Natural killer cell (primary cell): ENCODE measurements around the gene IRAK4. TPM values are rescaled to one million over a fixed set of nuclear protein-coding genes. Genes with fewer than 3 reads are reported as not detected.
A peak's percentile ranks its signal among the peaks of the same experiment; 100 is the strongest.

Experiments used
- ATAC-seq, 3 donors: fragments of 150-1000 bp in 2 of 3; fragments of 200-7000 bp in 1 of 3; cut with Tn5 transposase; 1 replicate in 1 of 3; 2 replicates in 2 of 3; pipeline ENCODE4 v1.10.0; 2021; ENCODE audit warnings: mild to moderate bottlenecking in 2 of 3, moderate library complexity in 2 of 3
- DNase-seq, 2 donors: peaks; one replicate each; pipeline versions ENCODE4 v3.0.0 to v3.0.0-alpha.2; 2013 to 2021; ENCODE audit warnings: mixed read lengths in 1 of 2
- H3K27ac ChIP-seq: one replicate; pipeline ENCODE4 v1.5.1; 2013; ENCODE audit warnings: mild to moderate bottlenecking, low read length
- H3K27me3 ChIP-seq: one replicate; pipeline ENCODE4 v1.6.1; 2013; ENCODE audit warnings: low read length; ENCODE audit not compliant: control insufficient read depth, insufficient read depth
- H3K36me3 ChIP-seq: one replicate; pipeline ENCODE4 v1.6.1; 2013; ENCODE audit warnings: low read length; ENCODE audit not compliant: control insufficient read depth, insufficient read depth
- H3K4me1 ChIP-seq: one replicate; pipeline ENCODE4 v1.6.1; 2013; ENCODE audit warnings: low read length; ENCODE audit not compliant: control insufficient read depth, insufficient read depth
- H3K4me3 ChIP-seq: one replicate; pipeline ENCODE4 v1.5.1; 2013; ENCODE audit warnings: low read length
- H3K9me3 ChIP-seq: one replicate; pipeline ENCODE4 v1.6.1; 2013; ENCODE audit warnings: low read length; ENCODE audit not compliant: control insufficient read depth, insufficient read depth
- H3K27ac Mint-ChIP-seq, 2 donors: one replicate each; pipeline ENCODE4 v1.8.0; 2022; ENCODE audit warnings: mild to moderate bottlenecking in 2 of 2, mixed read lengths in 2 of 2, moderate library complexity in 1 of 2
- H3K27me3 Mint-ChIP-seq, 2 donors: one replicate each; pipeline ENCODE4 v1.8.0; 2022; ENCODE audit warnings: low read depth in 2 of 2, mixed read lengths in 2 of 2
- H3K36me3 Mint-ChIP-seq: one replicate; pipeline ENCODE4 v1.8.0; 2022; ENCODE audit warnings: mixed read lengths
- H3K4me1 Mint-ChIP-seq, 2 donors: one replicate each; pipeline ENCODE4 v1.8.0; 2022; ENCODE audit warnings: mixed read lengths in 2 of 2
- H3K4me3 Mint-ChIP-seq: one replicate; pipeline ENCODE4 v1.8.0; 2022; ENCODE audit warnings: mild to moderate bottlenecking, moderate library complexity, mixed read lengths
- H3K9me3 Mint-ChIP-seq, 2 donors: one replicate each; pipeline ENCODE4 v1.8.0; 2022; ENCODE audit warnings: mixed read lengths in 2 of 2
- CTCF ChIP-seq: fragments of 200-600 bp; IDR thresholded peaks from one replicate; pipeline ENCODE4 v1.8.0; 2022; ENCODE audit warnings: antibody characterized with exemption
- WGBS: methylation state at CpG from one replicate; pipeline ENCODE4 v1.1.7; 2013; ENCODE audit warnings: missing lambda C conversion rate; ENCODE audit not compliant: insufficient coverage; 5-methylcytosine and 5-hydroxymethylcytosine counted together
- intact Hi-C: fragments of 100-400 bp; cut with micrococcal nuclease; formaldehyde crosslinking; loops from one replicate; pipeline ENCODE4 v1.14.2; 2022
- total RNA-seq, 4 donors: library from RNA; stranded (reverse); fragments of 120-200 nt in 1 of 4; gene quantifications; one replicate each; pipeline versions ENCODE4 v1.2.3 to v1.2.4, GENCODE V29; 2013 to 2022

The IRAK4 gene
- total RNA-seq, 3 donors from 2014 or later (not counting 1 experiment from before 2014, with no cell fraction given), result 60.6 to 70.4 (median 70.3) TPM

- H3K27me3 Mint-ChIP-seq, result no peaks in the 10 kb centered on the region
- H3K4me1 ChIP-seq, result no peaks in the 10 kb centered on the region
- no peak overlapping the region for H3K27ac ChIP-seq
- DNase-seq, result no peak
- no peaks in the 10 kb centered on the region for H3K27me3 ChIP-seq
- no peaks in the 10 kb centered on the region for H3K4me1 Mint-ChIP-seq
- H3K9me3 ChIP-seq, result no peaks in the 10 kb centered on the region
- ATAC-seq, result no peak
- no peak overlapping the region for H3K4me3 Mint-ChIP-seq
- H3K36me3 ChIP-seq, result no peaks in the 10 kb centered on the region
- H3K27ac Mint-ChIP-seq, result no peak overlapping the region
- H3K9me3 Mint-ChIP-seq, result no peaks in the 10 kb centered on the region
- intact Hi-C loops, result no loop called here
- TF ChIP-seq CTCF, result no peak
- H3K4me3 ChIP-seq, result no peak overlapping the region
- H3K36me3 Mint-ChIP-seq, result no peaks in the 10 kb centered on the region
These were observed 35.6 kb upstream of the IRAK4 start for GRCh38 chr12:43723134-43723533.

- no peak overlapping the region for H3K27ac Mint-ChIP-seq
- WGBS, result no CpG with 5 or more reads among the region's 2 CpGs
- Histone ChIP-seq H3K27me3 (no peaks in the 10 kb centered on the region), H3K36me3 (peaks cover 16% of the 10 kb centered on the region), H3K27ac (no peak overlapping the region), H3K4me1 (no peaks in the 10 kb centered on the region), H3K9me3 (no peaks in the 10 kb centered on the region), H3K4me3 (no peak overlapping the region)
- no peaks in the 10 kb centered on the region for H3K4me1 Mint-ChIP-seq
- TF ChIP-seq CTCF, result no peak
- no peak overlapping the region for H3K4me3 Mint-ChIP-seq
- DNase-seq, result no peak
- H3K36me3 Mint-ChIP-seq, result no peaks in the 10 kb centered on the region
- H3K9me3 Mint-ChIP-seq, result no peaks in the 10 kb centered on the region
- H3K27me3 Mint-ChIP-seq, result no peaks in the 10 kb centered on the region
- no peak for ATAC-seq
- intact Hi-C loops, result no loop called here
These were observed 30.6 kb upstream of the IRAK4 start for GRCh38 chr12:43728117-43728516.

- Histone ChIP-seq H3K4me3 (no peak overlapping the region), H3K9me3 (no peaks in the 10 kb centered on the region), H3K4me1 (no peaks in the 10 kb centered on the region), H3K27ac (no peak overlapping the region), H3K27me3 (no peaks in the 10 kb centered on the region), H3K36me3 (peaks cover 17% of the 10 kb centered on the region)
- no peaks in the 10 kb centered on the region for H3K9me3 Mint-ChIP-seq
- no peaks in the 10 kb centered on the region for H3K27me3 Mint-ChIP-seq
- H3K27ac Mint-ChIP-seq, result no peak overlapping the region
- intact Hi-C loops, result no loop called here
- DNase-seq (no peak), ATAC-seq (no peak)
- H3K4me3 Mint-ChIP-seq, result no peak overlapping the region
- TF ChIP-seq CTCF, result no peak
- no peaks in the 10 kb centered on the region for H3K4me1 Mint-ChIP-seq
- 100% methylated on average over 1 of the region's 1 CpG for WGBS
- H3K36me3 Mint-ChIP-seq, result no peaks in the 10 kb centered on the region
These were observed 30.1 kb upstream of the IRAK4 start for GRCh38 chr12:43728698-43729097.

GRCh38 chr12:43730283-43730682 is 28.5 kb upstream of the IRAK4 start:
- Histone ChIP-seq H3K27me3 (no peaks in the 10 kb centered on the region), H3K27ac (no peak overlapping the region), H3K4me3 (no peak overlapping the region), H3K9me3 (no peaks in the 10 kb centered on the region), H3K36me3 (peaks cover 26% of the 10 kb centered on the region), H3K4me1 (no peaks in the 10 kb centered on the region)
- Mint-ChIP-seq H3K9me3 (no peaks in the 10 kb centered on the region), H3K27me3 (no peaks in the 10 kb centered on the region), H3K36me3 (no peaks in the 10 kb centered on the region), H3K27ac (no peak overlapping the region), H3K4me3 (no peak overlapping the region), H3K4me1 (no peaks in the 10 kb centered on the region)
- no peak for ATAC-seq
- intact Hi-C loops, result no loop called here
- TF ChIP-seq CTCF, result no peak
- peak in 1 of 2 donors; percentile 8 for DNase-seq
- WGBS, result 72% methylated on average over 3 of the region's 4 CpGs
